Measurements from ENCODE around the gene AMY2B.
"Not testable (repeated sequence)": the region's sequence is repeated elsewhere in the genome, so short reads cannot be mapped to it uniquely, and the experiment has no call there.

Gene AMY2B

GRCh38 chr1:103569493-103569892 is 1.9 kb upstream of the AMY2B start:
- DNase-seq (ENCODE audit: low read depth): no peak
- TF ChIP-seq CTCF (IDR thresholded peaks at IDR 0.05; ENCODE audit: low read depth, low read length, missing control alignments): no peak
- no peak overlapping the region for H3K4me3 ChIP-seq (ENCODE audit: low read depth, low read length)

GRCh38 chr1:103576065-103576464 is 4.7 kb downstream of the AMY2B start:
- no peak overlapping the region for H3K4me3 ChIP-seq (ENCODE audit: low read depth, low read length)
- no peak for DNase-seq (ENCODE audit: low read depth)
- no peak for TF ChIP-seq CTCF (IDR thresholded peaks at IDR 0.05; ENCODE audit: low read depth, low read length, missing control alignments)

- not testable (repeated sequence) for H3K4me3 ChIP-seq (ENCODE audit: low read depth, low read length); DNase-seq (ENCODE audit: low read depth)
These were observed 5.4 kb downstream of the AMY2B start for GRCh38 chr1:103576784-103577183.

- DNase-seq (ENCODE audit: low read depth): no peak
These were observed 11.1 kb downstream of the AMY2B start for GRCh38 chr1:103582464-103582863.

GRCh38 chr1:103583887-103584286 is 12.5 kb downstream of the AMY2B start:
- TF ChIP-seq CTCF (IDR thresholded peaks at IDR 0.05; ENCODE audit: low read depth, low read length, missing control alignments): no peak
- no peak for DNase-seq (ENCODE audit: low read depth)
- H3K4me3 ChIP-seq (ENCODE audit: low read depth, low read length): no peak overlapping the region

More at GRCh38 chr1:103582464-103582863, 11.1 kb downstream of the AMY2B start:
- H3K4me3 ChIP-seq (ENCODE audit: low read depth, low read length): no peak overlapping the region
- no peak for TF ChIP-seq CTCF (IDR thresholded peaks at IDR 0.05; ENCODE audit: low read depth, low read length, missing control alignments)

GRCh38 chr1:103584537-103584936 is 13.1 kb downstream of the AMY2B start:
- TF ChIP-seq CTCF (IDR thresholded peaks at IDR 0.05; ENCODE audit: low read depth, low read length, missing control alignments): no peak
- H3K4me3 ChIP-seq (ENCODE audit: low read depth, low read length): no peak overlapping the region
- DNase-seq (ENCODE audit: low read depth): no peak

- DNase-seq (ENCODE audit: low read depth); H3K4me3 ChIP-seq (ENCODE audit: low read depth, low read length): not testable (repeated sequence)
These were observed 31.4 kb downstream of the AMY2B start for GRCh38 chr1:103602740-103603139.

- no peak overlapping the region for H3K4me3 ChIP-seq (ENCODE audit: low read depth, low read length)
- DNase-seq (ENCODE audit: low read depth): no peak
- no peak for TF ChIP-seq CTCF (IDR thresholded peaks at IDR 0.05; ENCODE audit: low read depth, low read length, missing control alignments)
These were observed 45.0 kb downstream of the AMY2B start for GRCh38 chr1:103616362-103616761.

GRCh38 chr1:103616994-103617477 is 45.6 kb downstream of the AMY2B start, which contains the start of gene AMY2A:
Gene AMY2A (plus strand): TSS chr1:103617427. CDS start chr1:103617441, 14 bp downstream.
- not testable (repeated sequence) for DNase-seq (ENCODE audit: low read depth); H3K4me3 ChIP-seq (ENCODE audit: low read depth, low read length)

GRCh38 chr1:103627436-103627835 is 56.0 kb downstream of the AMY2B start:
- not testable (repeated sequence) for DNase-seq (ENCODE audit: low read depth); H3K4me3 ChIP-seq (ENCODE audit: low read depth, low read length)
